Measurements from ENCODE around the gene CNKSR1.

DNA sequence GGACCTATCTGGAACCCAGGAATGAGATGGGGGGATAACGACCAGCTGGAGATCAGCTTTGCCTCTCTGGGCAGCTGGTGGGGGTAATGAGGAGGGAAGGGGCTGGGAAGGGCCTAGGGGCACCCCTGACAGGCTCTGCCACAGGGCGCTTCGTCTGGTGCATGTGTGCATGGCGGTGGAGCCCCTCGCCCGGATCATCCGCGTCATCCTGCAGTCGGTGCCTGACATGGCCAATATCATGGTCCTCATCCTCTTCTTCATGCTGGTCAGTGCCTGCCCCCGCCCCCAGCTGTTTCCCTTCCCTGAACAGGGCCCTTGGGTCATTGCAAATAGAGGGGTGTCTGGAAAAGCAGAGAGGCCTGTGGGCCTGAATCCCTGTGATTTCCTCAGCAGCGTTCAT lies 20.5 kb downstream of the CNKSR1 start:
- TF ChIP-seq, protein P1, sequence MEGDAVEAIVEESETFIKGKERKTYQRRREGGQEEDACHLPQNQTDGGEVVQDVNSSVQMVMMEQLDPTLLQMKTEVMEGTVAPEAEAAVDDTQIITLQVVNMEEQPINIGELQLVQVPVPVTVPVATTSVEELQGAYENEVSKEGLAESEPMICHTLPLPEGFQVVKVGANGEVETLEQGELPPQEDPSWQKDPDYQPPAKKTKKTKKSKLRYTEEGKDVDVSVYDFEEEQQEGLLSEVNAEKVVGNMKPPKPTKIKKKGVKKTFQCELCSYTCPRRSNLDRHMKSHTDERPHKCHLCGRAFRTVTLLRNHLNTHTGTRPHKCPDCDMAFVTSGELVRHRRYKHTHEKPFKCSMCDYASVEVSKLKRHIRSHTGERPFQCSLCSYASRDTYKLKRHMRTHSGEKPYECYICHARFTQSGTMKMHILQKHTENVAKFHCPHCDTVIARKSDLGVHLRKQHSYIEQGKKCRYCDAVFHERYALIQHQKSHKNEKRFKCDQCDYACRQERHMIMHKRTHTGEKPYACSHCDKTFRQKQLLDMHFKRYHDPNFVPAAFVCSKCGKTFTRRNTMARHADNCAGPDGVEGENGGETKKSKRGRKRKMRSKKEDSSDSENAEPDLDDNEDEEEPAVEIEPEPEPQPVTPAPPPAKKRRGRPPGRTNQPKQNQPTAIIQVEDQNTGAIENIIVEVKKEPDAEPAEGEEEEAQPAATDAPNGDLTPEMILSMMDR (IDR thresholded peaks at IDR 0.05), result no peak
- TF ChIP-seq, protein P2, sequence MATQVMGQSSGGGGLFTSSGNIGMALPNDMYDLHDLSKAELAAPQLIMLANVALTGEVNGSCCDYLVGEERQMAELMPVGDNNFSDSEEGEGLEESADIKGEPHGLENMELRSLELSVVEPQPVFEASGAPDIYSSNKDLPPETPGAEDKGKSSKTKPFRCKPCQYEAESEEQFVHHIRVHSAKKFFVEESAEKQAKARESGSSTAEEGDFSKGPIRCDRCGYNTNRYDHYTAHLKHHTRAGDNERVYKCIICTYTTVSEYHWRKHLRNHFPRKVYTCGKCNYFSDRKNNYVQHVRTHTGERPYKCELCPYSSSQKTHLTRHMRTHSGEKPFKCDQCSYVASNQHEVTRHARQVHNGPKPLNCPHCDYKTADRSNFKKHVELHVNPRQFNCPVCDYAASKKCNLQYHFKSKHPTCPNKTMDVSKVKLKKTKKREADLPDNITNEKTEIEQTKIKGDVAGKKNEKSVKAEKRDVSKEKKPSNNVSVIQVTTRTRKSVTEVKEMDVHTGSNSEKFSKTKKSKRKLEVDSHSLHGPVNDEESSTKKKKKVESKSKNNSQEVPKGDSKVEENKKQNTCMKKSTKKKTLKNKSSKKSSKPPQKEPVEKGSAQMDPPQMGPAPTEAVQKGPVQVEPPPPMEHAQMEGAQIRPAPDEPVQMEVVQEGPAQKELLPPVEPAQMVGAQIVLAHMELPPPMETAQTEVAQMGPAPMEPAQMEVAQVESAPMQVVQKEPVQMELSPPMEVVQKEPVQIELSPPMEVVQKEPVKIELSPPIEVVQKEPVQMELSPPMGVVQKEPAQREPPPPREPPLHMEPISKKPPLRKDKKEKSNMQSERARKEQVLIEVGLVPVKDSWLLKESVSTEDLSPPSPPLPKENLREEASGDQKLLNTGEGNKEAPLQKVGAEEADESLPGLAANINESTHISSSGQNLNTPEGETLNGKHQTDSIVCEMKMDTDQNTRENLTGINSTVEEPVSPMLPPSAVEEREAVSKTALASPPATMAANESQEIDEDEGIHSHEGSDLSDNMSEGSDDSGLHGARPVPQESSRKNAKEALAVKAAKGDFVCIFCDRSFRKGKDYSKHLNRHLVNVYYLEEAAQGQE (IDR thresholded peaks at IDR 0.05; ENCODE audit: low read depth, low read length), result no peak
- TF ChIP-seq POLR2AphosphoS5 (IDR thresholded peaks at IDR 0.05; ENCODE audit: low read depth, low read length) (no peak), FOXJ3 (CRISPR knock-in tag; IDR thresholded peaks at IDR 0.05) (no peak), CHD2 (IDR thresholded peaks at IDR 0.05; ENCODE audit: low read length, partially characterized antibody) (no peak), NRF1 (IDR thresholded peaks at IDR 0.05; ENCODE audit: low read depth, low read length) (no peak), YY1 (IDR thresholded peaks at IDR 0.05; ENCODE audit: low read depth) (no peak)
- TF ChIP-seq, protein P3, sequence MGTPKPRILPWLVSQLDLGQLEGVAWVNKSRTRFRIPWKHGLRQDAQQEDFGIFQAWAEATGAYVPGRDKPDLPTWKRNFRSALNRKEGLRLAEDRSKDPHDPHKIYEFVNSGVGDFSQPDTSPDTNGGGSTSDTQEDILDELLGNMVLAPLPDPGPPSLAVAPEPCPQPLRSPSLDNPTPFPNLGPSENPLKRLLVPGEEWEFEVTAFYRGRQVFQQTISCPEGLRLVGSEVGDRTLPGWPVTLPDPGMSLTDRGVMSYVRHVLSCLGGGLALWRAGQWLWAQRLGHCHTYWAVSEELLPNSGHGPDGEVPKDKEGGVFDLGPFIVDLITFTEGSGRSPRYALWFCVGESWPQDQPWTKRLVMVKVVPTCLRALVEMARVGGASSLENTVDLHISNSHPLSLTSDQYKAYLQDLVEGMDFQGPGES (IDR thresholded peaks at IDR 0.05; ENCODE audit: low read depth, low read length), result no peak
- TF ChIP-seq, protein P4, sequence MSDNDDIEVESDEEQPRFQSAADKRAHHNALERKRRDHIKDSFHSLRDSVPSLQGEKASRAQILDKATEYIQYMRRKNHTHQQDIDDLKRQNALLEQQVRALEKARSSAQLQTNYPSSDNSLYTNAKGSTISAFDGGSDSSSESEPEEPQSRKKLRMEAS (IDR thresholded peaks at IDR 0.05; ENCODE audit: low read depth), result no peak
- TF ChIP-seq, protein P5, sequence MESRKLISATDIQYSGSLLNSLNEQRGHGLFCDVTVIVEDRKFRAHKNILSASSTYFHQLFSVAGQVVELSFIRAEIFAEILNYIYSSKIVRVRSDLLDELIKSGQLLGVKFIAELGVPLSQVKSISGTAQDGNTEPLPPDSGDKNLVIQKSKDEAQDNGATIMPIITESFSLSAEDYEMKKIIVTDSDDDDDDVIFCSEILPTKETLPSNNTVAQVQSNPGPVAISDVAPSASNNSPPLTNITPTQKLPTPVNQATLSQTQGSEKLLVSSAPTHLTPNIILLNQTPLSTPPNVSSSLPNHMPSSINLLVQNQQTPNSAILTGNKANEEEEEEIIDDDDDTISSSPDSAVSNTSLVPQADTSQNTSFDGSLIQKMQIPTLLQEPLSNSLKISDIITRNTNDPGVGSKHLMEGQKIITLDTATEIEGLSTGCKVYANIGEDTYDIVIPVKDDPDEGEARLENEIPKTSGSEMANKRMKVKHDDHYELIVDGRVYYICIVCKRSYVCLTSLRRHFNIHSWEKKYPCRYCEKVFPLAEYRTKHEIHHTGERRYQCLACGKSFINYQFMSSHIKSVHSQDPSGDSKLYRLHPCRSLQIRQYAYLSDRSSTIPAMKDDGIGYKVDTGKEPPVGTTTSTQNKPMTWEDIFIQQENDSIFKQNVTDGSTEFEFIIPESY (IDR thresholded peaks at IDR 0.05; ENCODE audit: borderline replicate concordance, low read depth), result no peak
